K562 (cell line): ENCODE results near the gene IKBKE. TPM values are rescaled to one million over a fixed set of nuclear protein-coding genes. Genes with fewer than 3 reads are reported as not detected.

ENCODE experiments used
- ARID1B ChIP-seq: fragments of 450-650 bp; IDR thresholded peaks from 2 replicates; pipeline ENCODE4 v1.6.1; 2016; ENCODE audit warnings: antibody characterized with exemption, mild to moderate bottlenecking, inconsistent platforms
- CC2D1A ChIP-seq: fragments of 450-650 bp; IDR thresholded peaks from 2 replicates; pipeline ENCODE4 v1.6.1; 2017; ENCODE audit warnings: mild to moderate bottlenecking
- CTCF ChIP-seq, 3 experiments: IDR thresholded peaks in 2 of 3; conservative IDR thresholded peaks in 1 of 3; 2 replicates each; pipeline ENCODE4 v1.5.1; 2011 to 2012; ENCODE audit warnings: low read length in 3 of 3, mild to moderate bottlenecking in 3 of 3, control low read depth in 2 of 3, improper control_type of control experiment in 1 of 3, inconsistent platforms in 1 of 3, low read depth in 1 of 3, mixed read lengths in 1 of 3, moderate library complexity in 1 of 3; ENCODE audit not compliant: insufficient read depth in 2 of 3
- ELF1 ChIP-seq: fragments of 200-800 bp; sonication (Bioruptor generic); IDR thresholded peaks from 2 replicates; pipeline ENCODE4 v1.6.1; 2016; ENCODE audit warnings: missing genetic modification characterization, missing compliant biosample characterization
- ELF4 ChIP-seq: fragments of 450-650 bp; formaldehyde crosslinking; IDR thresholded peaks from 2 replicates; pipeline ENCODE4 v1.4.0; 2022; ENCODE audit warnings: missing genetic modification characterization
- FIP1L1 ChIP-seq: fragments of 200-400 bp; formaldehyde crosslinking; IDR thresholded peaks from 2 replicates; pipeline ENCODE4 v1.6.1; 2018; ENCODE audit warnings: mild to moderate bottlenecking, low read depth, low read length; ENCODE audit not compliant: poor library complexity, severe bottlenecking
- HSF4 ChIP-seq: fragments of 250-450 bp; sonication (Bioruptor Pico); IDR thresholded peaks from 2 replicates; pipeline ENCODE4 v2.1.2; 2022; ENCODE audit warnings: mild to moderate bottlenecking, moderate library complexity, borderline replicate concordance
- KAT2B ChIP-seq: IDR thresholded peaks from one replicate; pipeline ENCODE4 v1.6.1; 2012; ENCODE audit warnings: low read depth, mild to moderate bottlenecking, control low read depth, inconsistent platforms, low read length, moderate library complexity
- PYGO2 ChIP-seq: fragments of 450-650 bp; IDR thresholded peaks from 2 replicates; pipeline ENCODE4 v1.6.1; 2016; ENCODE audit warnings: mild to moderate bottlenecking, missing genetic modification characterization, moderate library complexity, missing compliant biosample characterization
- RBBP5 ChIP-seq: fragments of 200-600 bp; sonication (generic); IDR thresholded peaks from 2 replicates; pipeline ENCODE4 v1.6.1; 2012; ENCODE audit warnings: borderline replicate concordance, mild to moderate bottlenecking, low read length, control low read depth, inconsistent platforms; ENCODE audit not compliant: insufficient read depth, poor library complexity, severe bottlenecking
- SIRT6 ChIP-seq: IDR thresholded peaks from one replicate; pipeline ENCODE4 v1.6.1; 2012; ENCODE audit warnings: low read depth, mild to moderate bottlenecking, control low read depth, inconsistent platforms, low read length, moderate library complexity
- SMARCA4 ChIP-seq: fragments of 450-650 bp; IDR thresholded peaks from 2 replicates; pipeline ENCODE4 v1.6.1; 2016
- SP2 ChIP-seq: IDR thresholded peaks from 2 replicates; pipeline ENCODE4 v1.6.1; 2011; ENCODE audit warnings: mild to moderate bottlenecking, low read depth, low read length, moderate library complexity; ENCODE audit not compliant: poor library complexity, severe bottlenecking; ENCODE audit errors: extremely low read depth
- TRIM28 ChIP-seq: fragments of 450-650 bp; IDR thresholded peaks from 2 replicates; pipeline ENCODE4 v1.6.1; 2017
- ZBTB34 ChIP-seq: fragments of 250-450 bp; sonication (Bioruptor Pico); IDR thresholded peaks from 2 replicates; pipeline ENCODE4 v1.8.0; 2021; ENCODE audit warnings: mild to moderate bottlenecking, moderate library complexity
- ZNF134 ChIP-seq: fragments of 250-450 bp; sonication (Bioruptor Pico); conservative IDR thresholded peaks from 2 replicates; pipeline ENCODE4 v1.4.0; 2020
- ZNF143 ChIP-seq: sonication (generic); formaldehyde crosslinking; IDR thresholded peaks from 2 replicates; pipeline ENCODE4 v1.9.0; 2022; ENCODE audit warnings: mild to moderate bottlenecking, missing genetic modification reagents
- ZNF41 ChIP-seq: fragments of 250-450 bp; sonication (Bioruptor Pico); conservative IDR thresholded peaks from 2 replicates; pipeline ENCODE4 v1.4.0; 2020; ENCODE audit warnings: mild to moderate bottlenecking
- ZNF445 ChIP-seq: fragments of 250-450 bp; sonication (Bioruptor Pico); IDR thresholded peaks from 2 replicates; pipeline ENCODE4 v1.4.0; 2020; ENCODE audit warnings: low read depth, mild to moderate bottlenecking, moderate library complexity
- ZNF609 ChIP-seq: sonication (generic); formaldehyde crosslinking; IDR thresholded peaks from 2 replicates; pipeline ENCODE4 v1.8.1; 2023; ENCODE audit warnings: missing genetic modification reagents, mild to moderate bottlenecking, borderline replicate concordance
- ZNF695 ChIP-seq: fragments of 450-650 bp; formaldehyde crosslinking; IDR thresholded peaks from 2 replicates; pipeline ENCODE4 v1.4.0; 2020; ENCODE audit warnings: mild to moderate bottlenecking, moderate library complexity
- polyA plus RNA-seq, 8 experiments: library from polyadenylated mRNA; depleted of rRNA in 4 of 8; stranded (reverse) in 5 of 8; unstranded in 3 of 8; fragments of >200 nt; fragmentation: Nextera tagmentation in 2 of 8; fragmentation: Illumina TruSeq in 1 of 8; extraction: Ambion mirVana in 2 of 8; extraction: Trizol in 1 of 8; gene quantifications; 2 replicates each; pipeline versions ENCODE4 v1.2.1 to v1.2.3, GENCODE V29; 2011 to 2014; ENCODE audit warnings: inconsistent platforms in 1 of 8, missing spikeins in 1 of 8
- total RNA-seq, 7 experiments: library from RNA; depleted of rRNA in 6 of 7; stranded (reverse); fragments of >200 nt in 6 of 7; fragmentation: Illumina TruSeq in 2 of 7; extraction: Trizol in 2 of 7; gene quantifications; 2 replicates each; pipeline versions ENCODE4 v1.2.1 to v1.2.3, GENCODE V29; 2011 to 2021; ENCODE audit warnings: low replicate concordance in 1 of 7

The IKBKE gene
- total and polyA plus RNA-seq, 9 of the 15 experiments (the other 6 are each of a cell fraction or from before 2014, with no cell fraction given), result 2.3 to 9.0 (median 4.8) TPM

DNA sequence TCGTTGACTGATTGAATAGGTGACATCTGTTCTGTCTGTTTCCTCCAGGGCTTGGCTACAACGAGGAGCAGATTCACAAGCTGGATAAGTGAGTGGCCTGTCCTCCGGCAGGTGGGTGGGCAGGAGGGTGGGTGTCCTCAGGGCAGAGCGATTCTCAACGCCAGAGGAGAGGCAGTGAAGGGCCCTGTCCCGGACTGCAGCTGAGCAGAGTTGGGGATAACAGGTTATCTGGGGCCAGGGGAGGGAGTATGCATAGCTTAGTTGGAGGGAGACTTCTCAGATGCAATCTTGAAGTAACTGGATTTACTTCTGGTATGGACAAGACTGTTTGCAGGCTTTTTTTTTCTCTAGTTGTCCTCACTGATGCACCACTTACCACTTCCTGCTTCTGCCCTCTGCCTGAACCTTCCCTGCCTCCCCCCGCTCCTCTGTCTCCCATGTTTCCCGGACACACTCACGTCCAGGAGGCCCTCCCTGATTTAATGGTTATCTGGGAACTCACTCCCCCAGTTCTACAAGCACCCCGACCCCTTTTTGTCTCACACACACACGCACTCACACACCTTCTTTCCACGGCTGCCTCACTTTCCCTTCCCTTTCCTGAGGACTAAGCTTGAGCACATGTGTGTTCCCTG is 20.6 kb downstream of the IKBKE start (continued):
- TF ChIP-seq ARID1B (peak; percentile 19; the same call in 1 of the 2 replicates), CTCF (IDR thresholded peaks at IDR 0.05 in 2 of 3, conservative IDR thresholded peaks at IDR 0.05 in 1 of 3; ENCODE audit: insufficient read depth in 2 of 3, low read depth in 1 of 3, low read length in 3 of 3) (no peak), ELF1 (tag) (peak; percentile 20; the same call in 1 of the 2 replicates), KAT2B (no peak), ZNF143 (CRISPR knock-in tag) (no peak), SMARCA4 (no peak), ZNF695 (CRISPR knock-in tag) (no peak), ZNF609 (CRISPR knock-in tag) (no peak), TRIM28 (no peak), RBBP5 (peak; percentile 40), HSF4 (CRISPR knock-in tag) (no peak), SIRT6 (no peak), ELF4 (CRISPR knock-in tag) (peak; percentile 89; the same call in 1 of the 2 replicates), FIP1L1 (no peak), PYGO2 (tag) (no peak), SP2 (no peak), ZNF445 (CRISPR knock-in tag) (no peak), ZNF41 (no peak), CC2D1A (no peak), ZBTB34 (CRISPR knock-in tag) (no peak), ZNF134 (no peak)
